ENCODE measurements around the gene ACBD4.

- no peak for TF ChIP-seq EP300 (conservative IDR thresholded peaks at IDR 0.05; ENCODE audit: poor library complexity, severe bottlenecking)
- TF ChIP-seq POLR2AphosphoS5 (IDR thresholded peaks at IDR 0.05), result no peak
- TF ChIP-seq, protein P1, sequence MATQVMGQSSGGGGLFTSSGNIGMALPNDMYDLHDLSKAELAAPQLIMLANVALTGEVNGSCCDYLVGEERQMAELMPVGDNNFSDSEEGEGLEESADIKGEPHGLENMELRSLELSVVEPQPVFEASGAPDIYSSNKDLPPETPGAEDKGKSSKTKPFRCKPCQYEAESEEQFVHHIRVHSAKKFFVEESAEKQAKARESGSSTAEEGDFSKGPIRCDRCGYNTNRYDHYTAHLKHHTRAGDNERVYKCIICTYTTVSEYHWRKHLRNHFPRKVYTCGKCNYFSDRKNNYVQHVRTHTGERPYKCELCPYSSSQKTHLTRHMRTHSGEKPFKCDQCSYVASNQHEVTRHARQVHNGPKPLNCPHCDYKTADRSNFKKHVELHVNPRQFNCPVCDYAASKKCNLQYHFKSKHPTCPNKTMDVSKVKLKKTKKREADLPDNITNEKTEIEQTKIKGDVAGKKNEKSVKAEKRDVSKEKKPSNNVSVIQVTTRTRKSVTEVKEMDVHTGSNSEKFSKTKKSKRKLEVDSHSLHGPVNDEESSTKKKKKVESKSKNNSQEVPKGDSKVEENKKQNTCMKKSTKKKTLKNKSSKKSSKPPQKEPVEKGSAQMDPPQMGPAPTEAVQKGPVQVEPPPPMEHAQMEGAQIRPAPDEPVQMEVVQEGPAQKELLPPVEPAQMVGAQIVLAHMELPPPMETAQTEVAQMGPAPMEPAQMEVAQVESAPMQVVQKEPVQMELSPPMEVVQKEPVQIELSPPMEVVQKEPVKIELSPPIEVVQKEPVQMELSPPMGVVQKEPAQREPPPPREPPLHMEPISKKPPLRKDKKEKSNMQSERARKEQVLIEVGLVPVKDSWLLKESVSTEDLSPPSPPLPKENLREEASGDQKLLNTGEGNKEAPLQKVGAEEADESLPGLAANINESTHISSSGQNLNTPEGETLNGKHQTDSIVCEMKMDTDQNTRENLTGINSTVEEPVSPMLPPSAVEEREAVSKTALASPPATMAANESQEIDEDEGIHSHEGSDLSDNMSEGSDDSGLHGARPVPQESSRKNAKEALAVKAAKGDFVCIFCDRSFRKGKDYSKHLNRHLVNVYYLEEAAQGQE (IDR thresholded peaks at IDR 0.05; ENCODE audit: borderline replicate concordance), result no peak
- TF ChIP-seq CTCF (IDR thresholded peaks at IDR 0.05; ENCODE audit: poor library complexity, severe bottlenecking), result no peak
Observed at GRCh38 chr17:45146166-45146565, 10.7 kb downstream of the ACBD4 start.

Data from neural cell (in vitro differentiated cells).